NCI-H524 (cell line): ENCODE measurements around the gene EVA1A.
"Not testable (repeated sequence)": the region's sequence is repeated elsewhere in the genome, so short reads cannot be mapped to it uniquely, and the experiment has no call there.

Source experiments
- DNase-seq, 2 experiments: peaks; one replicate each; lab custom pipeline; 2025; lab: John Stamatoyannopoulos, UW

The EVA1A gene

GRCh38 chr2:75483878-75484277 is 76.9 kb downstream of the EVA1A start:
- DNase-seq, result no peak

- peak in 1 of 2 experiments; percentile 4 for DNase-seq
Observed at GRCh38 chr2:75482398-75482797, 78.3 kb downstream of the EVA1A start.

- peak in 1 of 2 experiments; percentile 24 for DNase-seq
Observed at GRCh38 chr2:75480971-75481836, 79.5 kb downstream of the EVA1A start.

- not testable (repeated sequence) for DNase-seq
Observed at GRCh38 chr2:75477696-75478095, 83.0 kb downstream of the EVA1A start.

- DNase-seq, result no peak
Observed at GRCh38 chr2:75476761-75477160, 84.0 kb downstream of the EVA1A start.

GRCh38 chr2:75475976-75476375 is 84.8 kb downstream of the EVA1A start:
- DNase-seq, result no peak

GRCh38 chr2:75475049-75475448 is 85.7 kb downstream of the EVA1A start:
- DNase-seq, result no peak

- DNase-seq, result no peak
Observed at GRCh38 chr2:75474115-75474514, 86.6 kb downstream of the EVA1A start.

GRCh38 chr2:75466708-75467311 is 93.9 kb downstream of the EVA1A start:
- peak; percentile 36 to 53 for DNase-seq

GRCh38 chr2:75465317-75465984 is 95.3 kb downstream of the EVA1A start:
- DNase-seq, result no peak

- DNase-seq, result no peak
Observed at GRCh38 chr2:75464348-75464946, 96.3 kb downstream of the EVA1A start.

- no peak for DNase-seq
Observed at GRCh38 chr2:75462721-75463120, 98.0 kb downstream of the EVA1A start.

GRCh38 chr2:75462206-75462605 is 98.5 kb downstream of the EVA1A start:
- no peak for DNase-seq

GRCh38 chr2:75460630-75461029 is 100.1 kb downstream of the EVA1A start:
- DNase-seq, result no peak

GRCh38 chr2:75459565-75460310 is 101.0 kb downstream of the EVA1A start:
- no peak for DNase-seq

GRCh38 chr2:75458201-75458600 is 102.5 kb downstream of the EVA1A start:
- no peak for DNase-seq

GRCh38 chr2:75456825-75457224 is 103.9 kb downstream of the EVA1A start:
- DNase-seq, result no peak

GRCh38 chr2:75456111-75456510 is 104.6 kb downstream of the EVA1A start:
- no peak for DNase-seq

- no peak for DNase-seq
Observed at GRCh38 chr2:75454241-75454620, 106.5 kb downstream of the EVA1A start.

- no peak for DNase-seq
Observed at GRCh38 chr2:75453384-75454240, 107.1 kb downstream of the EVA1A start.

- DNase-seq, result no peak
Observed at GRCh38 chr2:75450068-75450467, 110.7 kb downstream of the EVA1A start.
